Peyer's patch (tissue), 4 donors: ENCODE measurements around the gene JAZF1. TPM values are rescaled to one million over a fixed set of nuclear protein-coding genes. Genes with fewer than 3 reads are reported as not detected.

Experiments
- DNase-seq, 3 donors: peaks; one replicate each; pipeline ENCODE4 v3.0.0-alpha.2; 2017 to 2019
- H3K27ac ChIP-seq, 4 donors: fragments of 200-600 bp; sonication (generic); one replicate each; pipeline ENCODE4 v1.5.1; 2016 to 2019
- H3K27me3 ChIP-seq, 2 donors: fragments of 200-600 bp; sonication (generic); one replicate each; pipeline ENCODE4 v1.5.1; 2019
- H3K36me3 ChIP-seq, 3 donors: fragments of 200-600 bp; sonication (generic); one replicate each; pipeline ENCODE4 v1.5.1; 2016 to 2019
- H3K4me1 ChIP-seq, 4 donors: fragments of 200-600 bp; sonication (generic); one replicate each; pipeline ENCODE4 v1.5.1; 2016 to 2019
- H3K4me3 ChIP-seq, 4 donors: fragments of 200-600 bp; sonication (generic); 1 replicate in 3 of 4; 2 replicates in 1 of 4; pipeline ENCODE4 v1.5.1; 2016 to 2019; ENCODE audit warnings: mild to moderate bottlenecking in 1 of 4
- H3K9me3 ChIP-seq, 4 donors: fragments of 200-600 bp; sonication (generic); one replicate each; pipeline ENCODE4 v1.5.1; 2016 to 2019; ENCODE audit warnings: mild to moderate bottlenecking in 1 of 4
- POLR2A ChIP-seq, 2 donors: fragments of 450-650 bp; IDR thresholded peaks; one replicate each; pipeline ENCODE4 v1.5.1; 2017; ENCODE audit warnings: antibody characterized with exemption in 2 of 2, mild to moderate bottlenecking in 2 of 2, moderate library complexity in 2 of 2
- total RNA-seq, 4 donors: library from RNA; depleted of rRNA; stranded (reverse); fragments of >200 nt; gene quantifications; one replicate each; pipeline ENCODE4 v1.1.0, GENCODE V29; 2016
- TF ChIP-seq, protein P1 (sequence below), 6 experiments: fragments of 450-650 bp in 4 of 6; fragments of 200-600 bp in 2 of 6; sonication (generic) in 1 of 6; IDR thresholded peaks; one replicate each; pipeline ENCODE4 v1.5.1; 2017 to 2019; ENCODE audit warnings: antibody characterized with exemption in 6 of 6, mild to moderate bottlenecking in 3 of 6, moderate library complexity in 1 of 6

JAZF1 gene
- total RNA-seq, 4 donors from 2014 or later = 1.9 to 15.7 (median 2.6) TPM

GRCh38 chr7:28208506-28208905, 27.9 kb upstream of the JAZF1 start:
- Histone ChIP-seq H3K9me3 (no peaks in the 10 kb centered on the region), H3K36me3 (no peaks in the 10 kb centered on the region), H3K27ac (no peak overlapping the region), H3K4me3 (no peak overlapping the region), H3K4me1 (peaks cover 0 to 3% (median 0%) of the 10 kb centered on the region in 4 donors), H3K27me3 (no peaks in the 10 kb centered on the region)
- no peak for DNase-seq
- TF ChIP-seq POLR2A (IDR thresholded peaks at IDR 0.05) = no peak
- TF ChIP-seq, protein P1, sequence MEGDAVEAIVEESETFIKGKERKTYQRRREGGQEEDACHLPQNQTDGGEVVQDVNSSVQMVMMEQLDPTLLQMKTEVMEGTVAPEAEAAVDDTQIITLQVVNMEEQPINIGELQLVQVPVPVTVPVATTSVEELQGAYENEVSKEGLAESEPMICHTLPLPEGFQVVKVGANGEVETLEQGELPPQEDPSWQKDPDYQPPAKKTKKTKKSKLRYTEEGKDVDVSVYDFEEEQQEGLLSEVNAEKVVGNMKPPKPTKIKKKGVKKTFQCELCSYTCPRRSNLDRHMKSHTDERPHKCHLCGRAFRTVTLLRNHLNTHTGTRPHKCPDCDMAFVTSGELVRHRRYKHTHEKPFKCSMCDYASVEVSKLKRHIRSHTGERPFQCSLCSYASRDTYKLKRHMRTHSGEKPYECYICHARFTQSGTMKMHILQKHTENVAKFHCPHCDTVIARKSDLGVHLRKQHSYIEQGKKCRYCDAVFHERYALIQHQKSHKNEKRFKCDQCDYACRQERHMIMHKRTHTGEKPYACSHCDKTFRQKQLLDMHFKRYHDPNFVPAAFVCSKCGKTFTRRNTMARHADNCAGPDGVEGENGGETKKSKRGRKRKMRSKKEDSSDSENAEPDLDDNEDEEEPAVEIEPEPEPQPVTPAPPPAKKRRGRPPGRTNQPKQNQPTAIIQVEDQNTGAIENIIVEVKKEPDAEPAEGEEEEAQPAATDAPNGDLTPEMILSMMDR (IDR thresholded peaks at IDR 0.05) = no peak

DNA sequence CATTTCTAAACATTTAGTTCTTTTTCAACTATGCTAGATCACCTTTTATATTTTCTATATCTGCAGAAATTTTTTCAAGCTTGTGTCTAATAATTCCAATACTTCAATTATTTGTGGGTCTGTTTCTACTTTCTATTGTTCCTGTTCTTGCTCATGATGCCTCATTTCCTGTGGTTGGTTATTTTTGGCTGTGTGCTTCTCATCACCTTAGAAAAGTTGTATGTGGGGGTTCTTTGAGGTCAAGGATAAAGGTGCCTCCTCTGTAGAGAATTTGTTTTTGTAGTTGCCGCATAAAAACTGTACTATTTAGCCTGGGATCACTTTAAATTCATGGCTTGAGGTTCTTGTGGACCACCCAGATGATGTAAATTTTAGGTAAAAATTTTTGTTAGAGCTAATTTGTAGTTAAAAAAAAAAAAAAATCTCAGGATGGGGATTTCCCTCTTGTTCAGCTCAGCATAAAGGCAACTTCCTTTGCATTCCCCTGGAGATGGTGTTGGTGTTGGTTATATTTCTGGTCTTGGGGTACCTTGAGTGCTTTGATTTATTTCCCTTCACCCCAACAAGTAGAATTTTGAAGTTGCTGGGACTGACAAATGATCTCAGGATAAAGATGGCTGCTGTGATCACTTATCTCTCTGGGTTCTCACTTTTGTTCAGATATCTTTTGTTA, 27.0 kb upstream of the JAZF1 start:
- TF ChIP-seq, protein P1 (IDR thresholded peaks at IDR 0.05) = no peak
- TF ChIP-seq POLR2A (IDR thresholded peaks at IDR 0.05) = no peak
- H3K27me3 ChIP-seq = no peaks in the 10 kb centered on the region
- no peak overlapping the region for H3K27ac ChIP-seq
- no peak overlapping the region for H3K4me3 ChIP-seq
- no peaks in the 10 kb centered on the region for H3K9me3 ChIP-seq
- DNase-seq = no peak
- H3K36me3 ChIP-seq = no peaks in the 10 kb centered on the region
- peaks cover 0 to 3% (median 0%) of the 10 kb centered on the region in 4 donors for H3K4me1 ChIP-seq

- H3K4me1 ChIP-seq = peaks cover 0 to 3% (median 0%) of the 10 kb centered on the region in 4 donors
- H3K27me3 ChIP-seq = no peaks in the 10 kb centered on the region
- no peak overlapping the region for H3K4me3 ChIP-seq
- no peaks in the 10 kb centered on the region for H3K36me3 ChIP-seq
- no peak overlapping the region for H3K27ac ChIP-seq
- no peak for DNase-seq
- H3K9me3 ChIP-seq = no peaks in the 10 kb centered on the region
- TF ChIP-seq, protein P1 (IDR thresholded peaks at IDR 0.05) = no peak
- TF ChIP-seq POLR2A (IDR thresholded peaks at IDR 0.05) = no peak
These were observed 24.9 kb upstream of the JAZF1 start for GRCh38 chr7:28205506-28205905.

DNA sequence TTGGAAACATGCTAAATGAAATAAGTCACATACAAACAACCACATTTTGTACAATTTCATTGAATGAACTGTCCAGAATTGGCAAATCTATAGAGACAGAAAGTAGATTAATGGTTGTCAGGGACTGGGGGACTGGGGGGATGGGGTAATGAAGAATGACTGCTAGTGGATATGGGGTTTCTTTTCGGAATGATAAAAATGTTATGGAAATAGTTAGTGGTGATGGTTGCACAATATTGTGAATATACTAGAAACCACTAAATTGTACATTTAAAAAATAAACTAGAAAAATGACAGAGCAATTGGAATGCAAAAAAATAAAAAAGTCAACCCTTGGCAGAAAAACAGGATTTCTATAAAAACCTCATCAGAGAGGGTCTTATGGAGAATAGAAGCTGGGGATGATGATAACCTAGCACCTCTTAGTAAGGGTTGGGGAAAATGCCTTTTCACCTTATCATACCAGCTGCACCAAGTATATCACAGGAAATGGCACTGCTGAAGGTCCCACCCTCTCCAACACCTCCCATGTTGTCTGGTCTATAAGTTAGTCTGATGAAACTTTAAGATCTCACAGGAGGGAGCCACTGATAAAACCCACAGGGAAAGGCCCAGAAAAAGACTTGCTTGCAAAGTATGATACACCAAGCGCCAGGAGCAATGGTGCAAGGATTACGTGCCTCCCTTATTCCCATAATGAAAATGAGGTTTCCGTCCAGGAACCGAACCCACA, 23.1 kb upstream of the JAZF1 start:
- Histone ChIP-seq H3K9me3 (no peaks in the 10 kb centered on the region), H3K4me3 (no peak overlapping the region), H3K4me1 (peaks cover 0 to 3% (median 0%) of the 10 kb centered on the region in 4 donors), H3K27ac (no peak overlapping the region), H3K27me3 (no peaks in the 10 kb centered on the region), H3K36me3 (no peaks in the 10 kb centered on the region)
- TF ChIP-seq POLR2A (IDR thresholded peaks at IDR 0.05) = no peak
- TF ChIP-seq, protein P1 (IDR thresholded peaks at IDR 0.05) = no peak
- DNase-seq = no peak

- Histone ChIP-seq H3K36me3 (no peaks in the 10 kb centered on the region), H3K4me3 (no peak overlapping the region), H3K9me3 (no peaks in the 10 kb centered on the region), H3K4me1 (no peaks in the 10 kb centered on the region), H3K27me3 (no peaks in the 10 kb centered on the region), H3K27ac (no peak overlapping the region)
- no peak for TF ChIP-seq POLR2A (IDR thresholded peaks at IDR 0.05)
- TF ChIP-seq, protein P1 (IDR thresholded peaks at IDR 0.05) = no peak
- DNase-seq = no peak
These were observed 21.6 kb upstream of the JAZF1 start for GRCh38 chr7:28202222-28202621.
